H1 (cell line): Measurements from ENCODE around the gene TNFRSF1A. TPM values are rescaled to one million over a fixed set of nuclear protein-coding genes. Genes with fewer than 3 reads are reported as not detected.
A peak's percentile ranks its signal among the peaks of the same experiment; 100 is the strongest.

Experiments
- CTCF ChIA-PET: fragments of 300-600 bp; sonication (Branson Sonifier 250); formaldehyde crosslinking; loops from one replicate; lab custom pipeline; 2021; ENCODE audit not compliant: partially characterized antibody; lab: Charles Lee
- POLR2A ChIA-PET: fragments of 300-600 bp; sonication (Branson Sonifier 250); formaldehyde crosslinking; loops from one replicate; lab custom pipeline; 2021; ENCODE audit warnings: inconsistent platforms; ENCODE audit not compliant: partially characterized antibody; lab: Charles Lee
- DNase-seq, 2 experiments: peaks; one replicate each; pipeline versions ENCODE4 v3.0.0 to v3.0.0-alpha.2; 2010 to 2022; ENCODE audit warnings: low spot score in 2 of 2, low read depth in 1 of 2, mixed read lengths in 1 of 2
- FAIRE-seq: peaks from 2 replicates; lab custom pipeline; 2011; peaks lifted over from hg19 to GRCh38; lab: Jason Lieb, UNC
- H2AFZ ChIP-seq: 2 replicates; pipeline ENCODE4 v1.8.1; 2012; ENCODE audit warnings: low read length, inconsistent platforms
- H2AK5ac ChIP-seq: 2 replicates; pipeline ENCODE4 v1.6.1; 2013; ENCODE audit warnings: low read depth, low read length
- H2BK120ac ChIP-seq: replicated peaks from 2 replicates; pipeline ENCODE3; 2013; ENCODE audit warnings: low read depth, low read length, inconsistent platforms
- H2BK12ac ChIP-seq: 2 replicates; pipeline ENCODE4 v1.6.1; 2013; ENCODE audit warnings: low read depth, low read length
- H2BK15ac ChIP-seq: 2 replicates; pipeline ENCODE4 v1.6.1; 2013; ENCODE audit warnings: low read length
- H2BK20ac ChIP-seq: 2 replicates; pipeline ENCODE4 v1.6.1; 2013; ENCODE audit warnings: low read length
- H2BK5ac ChIP-seq: 2 replicates; pipeline ENCODE4 v1.6.1; 2013; ENCODE audit warnings: low read depth, low read length
- H3K14ac ChIP-seq: 2 replicates; pipeline ENCODE4 v1.6.1; 2013; ENCODE audit warnings: inconsistent platforms; ENCODE audit not compliant: insufficient read length
- H3K18ac ChIP-seq: 2 replicates; pipeline ENCODE4 v1.6.1; 2013; ENCODE audit warnings: low read length; ENCODE audit errors: extremely low read depth
- H3K23ac ChIP-seq: 2 replicates; pipeline ENCODE4 v1.6.1; 2013; ENCODE audit warnings: inconsistent platforms; ENCODE audit not compliant: insufficient read length
- H3K23me2 ChIP-seq: 2 replicates; pipeline ENCODE4 v1.6.1; 2013; ENCODE audit warnings: low read depth, low read length
- H3K27ac ChIP-seq: 2 replicates; pipeline ENCODE4 v1.6.1; 2011; ENCODE audit warnings: low read depth, low read length, inconsistent platforms
- H3K27me3 ChIP-seq, 4 experiments: replicated peaks in 1 of 4; 1 replicate in 1 of 4; 2 replicates in 3 of 4; pipeline versions ENCODE4 v1.6.1 to v1.8.1; 2011 to 2013; ENCODE audit warnings: low read length in 3 of 4, mild to moderate bottlenecking in 3 of 4, inconsistent platforms in 2 of 4, mixed read lengths in 2 of 4, moderate library complexity in 1 of 4; ENCODE audit not compliant: control insufficient read depth in 3 of 4, insufficient read depth in 3 of 4; ENCODE audit errors: extremely low read depth in 1 of 4
- H3K36me3 ChIP-seq, 4 experiments: 2 replicates each; pipeline versions ENCODE4 v1.6.1 to v1.8.1; 2011 to 2013; ENCODE audit warnings: mild to moderate bottlenecking in 4 of 4, low read length in 3 of 4, moderate library complexity in 2 of 4, control low read depth in 1 of 4, inconsistent platforms in 1 of 4; ENCODE audit not compliant: insufficient read depth in 4 of 4, control insufficient read depth in 2 of 4
- H3K4ac ChIP-seq: replicated peaks from 2 replicates; pipeline ENCODE3; 2013; ENCODE audit warnings: low read length, low read depth, mixed read lengths, inconsistent platforms; ENCODE audit not compliant: insufficient read length
- H3K4me1 ChIP-seq, 4 experiments: replicated peaks in 1 of 4; 1 replicate in 1 of 4; 2 replicates in 3 of 4; pipeline versions ENCODE4 v1.6.1 to v1.8.1; 2011 to 2013; ENCODE audit warnings: low read length in 3 of 4, inconsistent platforms in 2 of 4, mixed read lengths in 1 of 4; ENCODE audit not compliant: insufficient read depth in 4 of 4, control insufficient read depth in 3 of 4
- H3K4me2 ChIP-seq, 2 experiments: 2 replicates each; pipeline versions ENCODE4 v1.6.1 to v1.8.1; 2011 to 2013; ENCODE audit warnings: low read depth in 2 of 2, low read length in 2 of 2, control low read depth in 1 of 2, inconsistent platforms in 1 of 2, mild to moderate bottlenecking in 1 of 2; ENCODE audit not compliant: insufficient read depth in 1 of 2
- H3K4me3 ChIP-seq, 4 experiments: fragments of 200-600, 300-600 bp in 1 of 4; sonication (generic), shearing (Covaris generic), sonication (Bioruptor Twin) in 1 of 4; 2 replicates each; pipeline versions ENCODE4 v1.5.1 to v1.8.1; 2011 to 2016; ENCODE audit warnings: low read length in 4 of 4, low read depth in 3 of 4, control low read depth in 2 of 4, inconsistent platforms in 2 of 4, mild to moderate bottlenecking in 2 of 4, mixed read lengths in 1 of 4, moderate library complexity in 1 of 4; ENCODE audit not compliant: insufficient read depth in 2 of 4; ENCODE audit errors: extremely low read depth in 1 of 4
- H3K56ac ChIP-seq: replicated peaks from 2 replicates; pipeline ENCODE3; 2013; ENCODE audit warnings: low read depth, mild to moderate bottlenecking, mixed read lengths, low read length, inconsistent platforms; ENCODE audit not compliant: insufficient read length
- H3K79me1 ChIP-seq: 2 replicates; pipeline ENCODE4 v1.6.1; 2013; ENCODE audit warnings: low read depth, low read length, control low read depth
- H3K79me2 ChIP-seq, 2 experiments: 2 replicates each; pipeline versions ENCODE4 v1.6.1 to v1.8.1; 2012 to 2013; ENCODE audit warnings: low read length in 2 of 2, mild to moderate bottlenecking in 2 of 2, inconsistent platforms in 1 of 2; ENCODE audit not compliant: insufficient read depth in 2 of 2, control insufficient read depth in 1 of 2
- H3K9ac ChIP-seq, 4 experiments: replicated peaks in 1 of 4; 1 replicate in 1 of 4; 2 replicates in 3 of 4; pipeline versions ENCODE4 v1.6.1 to v1.8.1; 2011 to 2013; ENCODE audit warnings: low read depth in 3 of 4, low read length in 3 of 4, control low read depth in 2 of 4, mild to moderate bottlenecking in 2 of 4, moderate library complexity in 2 of 4, inconsistent platforms in 1 of 4; ENCODE audit errors: extremely low read depth in 1 of 4
- H3K9me3 ChIP-seq, 2 experiments: 2 replicates each; pipeline versions ENCODE4 v1.6.1 to v1.8.1; 2012 to 2013; ENCODE audit warnings: mild to moderate bottlenecking in 2 of 2, moderate library complexity in 2 of 2, control low read depth in 1 of 2, inconsistent platforms in 1 of 2, low read depth in 1 of 2, low read length in 1 of 2, mixed read lengths in 1 of 2; ENCODE audit not compliant: insufficient read depth in 2 of 2
- H4K20me1 ChIP-seq, 2 experiments: replicated peaks in 1 of 2; 2 replicates each; pipeline versions ENCODE3 to v1.8.1; 2011 to 2013; ENCODE audit warnings: inconsistent platforms in 2 of 2, low read length in 2 of 2, mild to moderate bottlenecking in 1 of 2; ENCODE audit not compliant: insufficient read depth in 2 of 2, control insufficient read depth in 1 of 2
- H4K5ac ChIP-seq: 2 replicates; pipeline ENCODE4 v1.6.1; 2013; ENCODE audit warnings: low read length, low read depth, mixed read lengths, inconsistent platforms; ENCODE audit not compliant: insufficient read length
- H4K8ac ChIP-seq: 2 replicates; pipeline ENCODE4 v1.8.0; 2013; ENCODE audit warnings: mild to moderate bottlenecking, moderate library complexity, low read length, inconsistent platforms; ENCODE audit not compliant: insufficient read depth; ENCODE audit errors: extremely low read depth
- H4K91ac ChIP-seq: replicated peaks from 2 replicates; pipeline ENCODE3; 2013; ENCODE audit warnings: low read length, mixed read lengths, inconsistent platforms; ENCODE audit not compliant: insufficient read length
- BCL11A ChIP-seq, 2 experiments: IDR thresholded peaks; one replicate each; pipeline ENCODE4 v1.6.1; 2011; ENCODE audit warnings: low read depth in 2 of 2, low read length in 2 of 2, mild to moderate bottlenecking in 2 of 2
- BRCA1 ChIP-seq: IDR thresholded peaks from 2 replicates; pipeline ENCODE4 v1.6.1; 2012; ENCODE audit warnings: low read depth, low read length, improper control_type of control experiment
- FOSL1 ChIP-seq: IDR thresholded peaks from 2 replicates; pipeline ENCODE4 v1.6.1; 2011; ENCODE audit warnings: mild to moderate bottlenecking, low read depth, low read length, moderate library complexity; ENCODE audit not compliant: insufficient read depth
- HDAC2 ChIP-seq, 2 experiments: fragments of 300-600 bp in 1 of 2; sonication (generic) in 1 of 2; IDR thresholded peaks; 2 replicates each; pipeline ENCODE4 v1.6.1; 2011 to 2012; ENCODE audit warnings: low read depth in 2 of 2, low read length in 2 of 2, mild to moderate bottlenecking in 2 of 2, moderate library complexity in 2 of 2, borderline replicate concordance in 1 of 2, inconsistent platforms in 1 of 2
- NANOG ChIP-seq: IDR thresholded peaks from 2 replicates; pipeline ENCODE4 v1.6.1; 2011; ENCODE audit warnings: low read length, low read depth, mild to moderate bottlenecking, inconsistent platforms; ENCODE audit not compliant: insufficient read depth, poor library complexity, severe bottlenecking
- NRF1 ChIP-seq: IDR thresholded peaks from 2 replicates; pipeline ENCODE4 v1.6.1; 2011; ENCODE audit warnings: mild to moderate bottlenecking, low read depth, low read length, improper control_type of control experiment
- RBBP5 ChIP-seq: IDR thresholded peaks from 2 replicates; pipeline ENCODE4 v1.7.1; 2012; ENCODE audit warnings: low read depth, mild to moderate bottlenecking, inconsistent platforms, low read length, moderate library complexity, borderline replicate concordance
- TAF7 ChIP-seq: optimal IDR thresholded peaks from 2 replicates; pipeline ENCODE3; 2011; ENCODE audit warnings: low read depth, mild to moderate bottlenecking, inconsistent platforms, low read length, moderate library complexity, borderline replicate concordance
- TBP ChIP-seq: IDR thresholded peaks from 2 replicates; pipeline ENCODE4 v1.6.1; 2011; ENCODE audit warnings: low read depth, low read length, improper control_type of control experiment
- WGBS, 2 experiments: shearing (Covaris generic) in 1 of 2; methylation state at CpG; one replicate each; pipeline versions ENCODE4 v1.1.6 to v1.1.7; 2013 to 2015; ENCODE audit warnings: low lambda C conversion rate in 2 of 2, mixed read lengths in 2 of 2, inconsistent platforms in 1 of 2, low coverage in 1 of 2, missing lambda C conversion rate in 1 of 2; ENCODE audit not compliant: insufficient replicate concordance in 2 of 2, insufficient coverage in 1 of 2, insufficient read length in 1 of 2; ENCODE audit errors: extremely low coverage in 1 of 2, missing lambda C conversion rate in 1 of 2; 5-methylcytosine and 5-hydroxymethylcytosine counted together
- polyA plus RNA-seq, 7 experiments: library from polyadenylated mRNA; depleted of rRNA in 3 of 7; stranded (reverse) in 5 of 7; unstranded in 2 of 7; fragments of >200 nt in 5 of 7; fragments of 200-250 nt in 2 of 7; gene quantifications; 1 replicate in 5 of 7; 2 replicates in 1 of 7; 4 replicates in 1 of 7; pipeline versions ENCODE4 v1.2.1 to v1.2.3, GENCODE V29; 2011 to 2013; ENCODE audit warnings: missing spikeins in 2 of 7, mixed read lengths in 2 of 7
- total RNA-seq: library from RNA; stranded (reverse); fragmentation: NEBNext Ultra II Directional; extraction: Animal tissue kit (Norgen Biotek cat#: 25700); gene quantifications from 2 replicates; pipeline ENCODE4 v1.2.1, GENCODE V29; 2021
- TF ChIP-seq, protein P1 (sequence below): IDR thresholded peaks from 2 replicates; pipeline ENCODE4 v1.6.1; 2012; ENCODE audit warnings: inconsistent platforms

TNFRSF1A gene
- total and polyA plus RNA-seq, 2 of the 8 experiments (the other 6 are each of a cell fraction or from before 2014, with no cell fraction given): 28.7 to 42.1 TPM

- Histone ChIP-seq H3K27me3 (no peaks in the 10 kb centered on the region), H2AK5ac (peak overlapping the region; percentile 93), H4K20me1 (peaks cover 3 to 5% of the 10 kb centered on the region in 2 experiments), H2AFZ (no peak overlapping the region), H3K18ac (peak overlapping the region; percentile 93), H2BK15ac (peak overlapping the region; percentile 94; the same call in 1 of the 2 replicates), H3K27ac (peak overlapping the region; percentile 72), H3K23me2 (peaks cover 30% of the 10 kb centered on the region), H2BK120ac (no peak overlapping the region), H3K79me1 (peaks cover 21% of the 10 kb centered on the region), H2BK5ac (peak overlapping the region; percentile 89), H3K79me2 (peaks cover 26 to 83% of the 10 kb centered on the region in 2 experiments), H2BK12ac (peak overlapping the region; percentile 86), H3K56ac (no peak overlapping the region), H3K14ac (no peak overlapping the region), H4K91ac (peak overlapping the region; percentile 63), H3K4me2 (peak overlapping the region; percentile 69 to 91), H3K9ac (peak overlapping the region in 3 of 4 experiments; percentile 16 to 49 (median 38); a peak in 3 of 7 replicates), H3K23ac (no peak overlapping the region), H3K36me3 (peaks cover 0 to 5% (median 2%) of the 10 kb centered on the region in 4 experiments; a peak in 3 of 8 replicates), H3K4me3 (peak overlapping the region in 3 of 4 experiments; percentile 18 to 43 (median 27); a peak in 4 of 8 replicates), H2BK20ac (peak overlapping the region; percentile 98), H3K4me1 (peaks cover 15 to 53% (median 30%) of the 10 kb centered on the region in 4 experiments), H4K8ac (0 out of 2 replicates have a peak overlapping the region, but pooled peaks have one; percentile 80), H3K4ac (no peak overlapping the region), H4K5ac (peak overlapping the region; percentile 18), H3K9me3 (no peaks in the 10 kb centered on the region)
- CTCF ChIA-PET: interaction anchor here (0.6 to 7.4 kb wide), 15 partner anchors 8 to 166 kb away, joined by 3 to 66 read pairs (median 4); partner anchors contain the start of gene VAMP1
- POLR2A ChIA-PET: interaction anchor here (0.7 to 17.2 kb wide), 11 partner anchors 8 to 156 kb away, joined by 3 to 259 read pairs (median 9); partner anchors contain the start of genes LTBR, MRPL51, TAPBPL and TNFRSF1A
- DNase-seq (peak; percentile 77 to 93), FAIRE-seq (peak; percentile 78)
- 3% methylated on average over 15 of the region's 15 CpGs; no CpG with 5 or more reads in 1 of the 2 experiments for WGBS, 2 experiments
- no peak for TF ChIP-seq NRF1
- TF ChIP-seq RBBP5: no peak
- 0 out of 4 replicates have a peak, but pooled peaks of 1 of the 2 experiments have one; percentile 55 for TF ChIP-seq HDAC2 (IDR thresholded peaks at IDR 0.05; ENCODE audit: borderline replicate concordance in 1 of 2, low read depth in 2 of 2, low read length in 2 of 2)
- TF ChIP-seq NANOG: no peak
- TF ChIP-seq BCL11A (IDR thresholded peaks at IDR 0.05; ENCODE audit: low read depth in 2 of 2, low read length in 2 of 2): no peak
- TF ChIP-seq BRCA1: no peak
- TF ChIP-seq TBP: peak; percentile 44; the same call in 1 of the 2 replicates
- TF ChIP-seq, protein P1, sequence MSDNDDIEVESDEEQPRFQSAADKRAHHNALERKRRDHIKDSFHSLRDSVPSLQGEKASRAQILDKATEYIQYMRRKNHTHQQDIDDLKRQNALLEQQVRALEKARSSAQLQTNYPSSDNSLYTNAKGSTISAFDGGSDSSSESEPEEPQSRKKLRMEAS: no peak
- no peak for TF ChIP-seq FOSL1
- no peak for TF ChIP-seq TAF7
Observed at GRCh38 chr12:6370994-6371754, 29.3 kb upstream of the TNFRSF1A start.
